Fibroblast of upper back skin (primary cell): ENCODE results near the gene RASAL1.

Experiments
- DNase-seq: peaks from one replicate; pipeline ENCODE4 v3.0.0-alpha.2; 2013

Gene RASAL1

DNA sequence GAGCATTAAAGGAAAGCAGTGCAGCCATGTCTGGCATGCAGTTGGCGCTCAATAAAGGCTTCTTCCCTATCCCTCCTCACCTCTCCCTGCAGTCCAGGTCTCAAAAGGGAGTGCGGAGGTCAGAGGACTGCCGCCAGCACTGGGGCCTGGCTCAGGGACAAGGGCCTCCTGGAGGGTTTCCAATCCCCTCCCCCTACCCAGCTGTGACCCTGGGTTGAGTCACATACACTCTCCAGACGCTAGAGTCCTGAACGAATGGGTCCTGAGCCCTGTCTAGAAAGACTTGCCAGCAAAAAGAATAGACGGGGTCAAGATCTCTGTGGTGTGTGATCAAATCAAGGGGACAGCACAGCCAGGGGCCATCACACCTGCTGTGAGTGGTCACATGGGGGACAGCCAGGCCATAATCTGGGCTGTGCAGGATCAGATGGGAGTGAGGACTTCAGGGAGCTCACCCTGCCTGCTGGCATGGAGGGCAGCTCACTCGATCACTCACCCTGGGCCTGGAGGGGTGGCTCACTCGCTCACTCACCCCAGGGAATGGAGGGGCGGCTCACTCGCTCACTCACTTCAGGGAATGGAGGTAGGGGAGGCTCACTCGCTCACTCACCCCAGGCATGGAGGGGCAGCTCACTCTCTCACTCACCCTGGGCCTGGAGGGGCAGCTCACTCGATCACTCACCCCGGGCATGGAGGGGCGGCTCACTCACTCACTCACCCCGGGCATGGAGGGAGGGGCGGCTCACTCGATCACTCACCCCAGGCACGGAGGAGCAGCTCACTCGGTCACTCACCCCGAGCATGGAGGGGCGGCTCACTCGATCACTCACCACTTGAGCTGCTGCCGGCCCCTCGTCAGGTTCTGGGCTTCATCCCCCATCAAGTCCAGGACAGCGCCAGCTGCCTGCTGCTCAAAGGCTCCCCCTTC lies 26.8 kb upstream of the RASAL1 start:
- DNase-seq: peak; percentile 42

- no peak for DNase-seq
Measured at GRCh38 chr12:113161415-113162016, 26.0 kb upstream of the RASAL1 start.

- no peak for DNase-seq
Measured at GRCh38 chr12:113159937-113160336, 24.4 kb upstream of the RASAL1 start.

DNA sequence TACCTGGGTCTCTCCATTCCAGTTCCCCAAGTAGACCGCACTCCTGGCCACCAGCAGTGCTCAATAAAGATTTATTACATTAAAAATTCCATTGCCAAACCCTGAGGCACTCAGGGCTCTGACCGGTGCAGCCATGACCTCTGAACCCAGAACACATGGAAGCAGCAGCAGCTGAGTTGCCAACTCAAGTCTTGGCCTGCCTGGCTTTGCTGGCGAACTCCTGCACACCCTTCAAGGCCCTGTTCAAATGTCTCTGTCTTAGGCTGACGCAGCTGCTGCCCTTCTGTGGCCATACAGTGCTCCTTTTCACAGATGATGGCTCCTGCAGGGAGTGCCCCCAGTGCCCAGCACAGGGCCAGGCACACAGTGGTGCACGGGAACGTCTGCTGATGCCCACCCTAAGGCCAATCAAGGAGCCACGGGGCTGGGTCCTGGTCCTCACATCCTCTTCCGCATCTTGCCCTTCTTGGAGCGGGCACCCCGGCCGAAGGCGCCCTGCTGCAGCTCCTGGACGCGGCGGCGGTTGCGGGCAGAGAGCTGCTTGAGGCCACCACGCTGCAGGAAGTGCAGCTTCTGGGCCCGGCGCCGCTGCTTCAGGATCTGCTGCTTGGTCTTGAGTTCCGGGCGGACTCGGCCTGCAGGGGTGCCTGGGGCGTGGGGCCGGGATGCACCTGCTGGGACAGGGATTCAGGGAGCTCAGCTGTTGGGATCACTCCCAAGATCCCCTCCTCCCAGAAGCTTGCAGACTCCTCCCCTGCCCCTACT lies 23.1 kb upstream of the RASAL1 start:
- no peak for DNase-seq

DNA sequence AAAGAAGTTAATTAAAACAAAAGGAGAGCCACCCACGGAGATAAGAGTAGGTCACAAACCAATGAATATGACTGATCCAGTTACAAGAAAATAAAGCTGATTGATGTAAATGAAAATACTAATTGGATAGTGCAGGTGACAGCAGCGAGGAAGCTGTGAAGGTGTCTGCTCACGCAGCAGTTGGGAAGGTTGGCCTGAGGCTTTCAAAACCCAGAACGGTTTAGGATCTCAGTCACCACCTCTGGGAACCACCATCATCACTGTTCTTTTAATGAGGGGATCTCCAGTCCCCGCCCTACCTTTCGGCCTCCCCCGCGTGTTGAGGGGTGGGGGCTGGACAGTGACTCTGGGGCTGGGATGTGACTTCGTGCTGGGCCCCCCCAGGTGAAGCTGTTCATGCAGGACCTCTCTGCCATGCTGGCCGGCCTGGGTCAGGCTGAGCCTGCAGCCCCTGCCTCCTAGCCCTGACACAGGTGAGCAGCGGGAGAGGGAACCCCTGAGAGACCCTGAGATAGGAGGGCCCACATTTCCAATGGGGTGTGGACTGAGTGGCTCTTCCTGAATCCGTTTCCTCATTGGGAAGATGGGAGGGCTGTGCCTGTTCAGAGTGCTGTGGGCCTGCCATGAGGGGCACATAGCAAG lies 21.8 kb upstream of the RASAL1 start:
- no peak for DNase-seq

- DNase-seq: no peak
Measured at GRCh38 chr12:113155646-113156045, 20.1 kb upstream of the RASAL1 start.

GRCh38 chr12:113155060-113155459 lies 19.5 kb upstream of the RASAL1 start:
- no peak for DNase-seq

- DNase-seq: peak; percentile 3
Measured at GRCh38 chr12:113154351-113154973, 18.9 kb upstream of the RASAL1 start.

GRCh38 chr12:113152835-113153814 lies 17.6 kb upstream of the RASAL1 start:
- DNase-seq: peak; percentile 56

DNA sequence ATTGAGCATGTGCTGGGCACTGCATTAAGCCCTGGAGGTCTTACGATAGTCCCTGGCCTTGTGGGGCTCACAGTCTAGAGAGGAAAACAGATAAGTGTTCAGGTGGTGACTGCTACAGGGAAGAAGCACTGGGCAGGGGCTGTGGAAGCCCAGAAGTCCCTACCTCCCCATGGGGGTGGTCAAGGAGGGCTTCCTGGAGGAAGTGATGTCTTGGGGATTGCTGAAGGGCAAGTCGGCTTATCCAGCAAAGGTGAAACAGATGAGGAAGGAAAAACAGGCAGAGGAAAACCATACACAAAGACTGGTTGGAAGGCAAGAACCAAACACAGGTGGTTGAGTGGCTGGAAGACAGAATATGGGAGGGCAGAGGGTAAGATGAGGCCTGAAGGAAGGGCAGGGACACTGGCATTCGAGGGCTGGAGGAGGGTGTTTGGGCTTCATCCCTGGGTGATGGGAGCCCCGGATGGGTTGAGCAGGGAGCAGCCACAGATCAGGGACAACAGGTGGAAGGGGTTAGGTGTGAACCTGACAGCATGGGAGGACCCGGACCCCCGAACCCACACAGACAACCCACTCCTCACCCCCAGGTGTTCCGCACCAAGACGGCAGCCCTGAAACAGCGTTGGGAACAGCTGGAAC lies 16.8 kb upstream of the RASAL1 start:
- DNase-seq: no peak

GRCh38 chr12:113151655-113152054 lies 16.1 kb upstream of the RASAL1 start:
- no peak for DNase-seq

- peak; percentile 86 for DNase-seq
Measured at GRCh38 chr12:113149361-113150150, 14.0 kb upstream of the RASAL1 start, which contains the start of gene CFAP73. CFAP73 (plus strand) TSS chr12:113149724; CDS start chr12:113149858, 134 bp downstream.

GRCh38 chr12:113146999-113147398 lies 11.4 kb upstream of the RASAL1 start:
- no peak for DNase-seq

DNA sequence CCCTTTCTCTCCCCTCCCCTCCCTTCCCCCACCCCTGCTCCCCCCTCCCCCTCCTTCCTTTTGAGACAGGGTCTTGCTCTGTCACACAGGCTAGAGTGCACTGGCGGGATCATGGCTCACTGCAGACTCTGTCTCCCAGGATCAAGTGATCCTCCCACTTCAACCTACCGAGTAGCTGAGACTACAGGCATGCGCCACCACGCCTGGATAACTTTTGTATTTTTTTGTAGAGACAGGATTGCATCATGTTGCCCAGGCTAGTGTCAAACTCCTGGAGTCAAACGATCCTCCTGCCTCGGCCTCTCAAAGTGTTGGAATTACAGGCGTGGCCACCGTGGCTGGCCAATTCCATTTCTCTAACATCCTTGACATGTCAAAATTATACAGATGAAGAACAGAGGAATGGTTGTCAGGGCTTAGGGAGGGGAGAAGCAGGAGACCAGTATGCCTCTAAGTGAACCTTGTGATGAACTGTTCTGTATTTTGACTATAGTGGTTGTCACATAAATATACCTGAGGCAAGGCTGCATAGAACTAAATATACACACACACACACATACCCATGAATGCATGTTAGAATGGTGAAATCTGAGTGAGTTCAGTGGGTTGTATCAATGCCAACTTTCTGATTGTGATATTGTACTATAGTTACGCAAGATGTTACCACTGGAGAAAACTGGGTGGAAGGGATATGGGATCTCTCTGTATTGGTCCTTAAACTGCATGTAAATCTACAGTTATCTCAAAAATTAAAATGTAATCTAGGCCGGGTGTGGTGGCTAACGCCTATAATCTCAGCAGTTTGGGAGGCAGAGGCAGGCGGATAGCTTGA lies 10.4 kb upstream of the RASAL1 start:
- peak; percentile 8 for DNase-seq

DNA sequence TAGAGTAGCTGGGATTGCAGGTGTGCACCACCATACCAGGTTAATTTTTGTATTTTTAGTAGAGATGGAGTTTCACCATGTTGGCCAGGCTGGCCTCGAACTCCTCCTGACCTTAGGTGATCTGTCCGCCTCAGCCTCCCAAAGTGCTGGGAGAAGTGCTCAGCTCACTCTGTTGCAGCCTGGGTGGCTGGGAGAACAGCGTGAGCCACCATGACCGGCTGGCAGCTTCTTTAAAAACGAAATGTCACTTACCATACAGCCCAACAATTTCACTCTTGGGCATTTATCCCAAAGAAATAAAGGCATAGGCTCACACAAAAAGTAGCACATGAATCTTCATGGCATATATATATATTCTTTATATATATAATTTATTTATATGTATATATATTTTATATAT lies 9.2 kb upstream of the RASAL1 start:
- no peak for DNase-seq

DNA sequence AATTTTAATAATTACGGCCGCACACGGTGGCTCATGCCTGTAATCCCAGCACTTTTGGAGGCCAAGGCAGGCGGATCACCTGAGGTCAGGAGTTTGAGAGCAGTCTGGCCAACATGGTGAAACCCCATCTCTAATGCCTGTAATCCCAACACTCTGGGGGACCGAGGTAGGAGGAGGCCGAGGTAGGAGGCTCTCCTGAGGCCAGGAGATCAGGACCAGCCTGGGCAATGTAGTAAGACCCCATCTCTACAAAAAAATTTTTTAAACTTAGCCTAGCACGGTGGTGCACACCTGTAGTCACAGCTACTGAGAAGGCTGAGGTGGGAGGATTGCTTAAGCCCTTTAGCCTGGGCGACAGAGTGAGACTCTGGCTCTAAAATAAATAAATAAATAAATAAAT lies 8.4 kb upstream of the RASAL1 start:
- no peak for DNase-seq

DNA sequence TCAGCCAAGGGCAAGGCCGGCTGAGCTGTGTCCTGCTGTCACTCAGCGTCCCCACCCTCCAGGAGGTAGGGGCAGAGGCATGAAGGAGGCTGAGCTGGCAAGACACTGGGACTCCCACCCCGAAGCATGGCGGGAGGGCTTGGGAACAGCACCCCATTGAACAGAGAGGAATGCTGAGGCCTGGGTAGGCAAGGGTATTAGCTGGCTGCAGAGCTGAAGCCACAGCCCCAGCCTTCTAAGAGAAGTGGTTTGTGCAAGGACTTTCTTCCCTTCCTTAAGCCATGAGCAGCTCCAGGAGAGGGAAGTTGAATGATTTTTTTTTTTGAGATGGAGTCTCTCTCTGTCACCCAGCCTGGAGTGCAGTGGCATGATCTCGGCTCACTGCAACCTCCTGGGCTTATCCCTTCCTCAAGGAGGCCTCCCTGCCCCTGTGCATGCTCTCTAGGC lies 7.3 kb upstream of the RASAL1 start:
- no peak for DNase-seq

DNA sequence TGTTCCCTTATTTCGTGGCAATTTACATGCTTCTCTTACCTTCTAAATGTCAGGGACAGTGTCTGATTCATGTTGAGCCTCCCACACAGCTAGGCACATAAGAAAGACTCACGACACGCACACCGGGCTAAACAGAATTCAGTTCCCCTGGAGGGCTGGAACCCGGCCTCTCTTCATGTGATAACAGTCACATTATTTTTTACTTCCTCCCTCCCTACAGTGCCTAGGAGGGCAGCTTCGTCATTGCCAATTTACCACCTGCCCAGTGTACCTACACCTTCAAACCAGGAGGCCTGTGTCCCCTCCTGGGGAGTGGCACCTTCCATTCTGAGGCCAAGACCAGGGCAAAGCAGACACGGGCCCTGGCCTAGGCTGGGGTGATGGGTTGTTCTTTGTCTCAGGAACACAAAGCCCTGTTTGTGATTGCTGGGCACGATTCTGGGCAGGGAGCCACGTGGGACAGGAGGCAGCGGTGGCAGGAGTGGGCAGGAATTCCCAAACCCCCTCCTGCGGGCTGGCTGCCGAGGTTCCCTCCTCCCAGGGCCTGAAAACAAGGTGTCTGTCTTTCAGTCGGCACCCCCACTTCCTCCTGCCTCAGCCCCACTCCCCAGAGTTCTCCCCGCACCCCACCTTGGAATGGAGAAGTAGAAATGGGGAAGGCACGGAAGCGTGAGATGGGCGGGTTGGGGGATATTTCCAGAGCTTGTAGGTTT lies 6.8 kb upstream of the RASAL1 start:
- DNase-seq: no peak
